Fibroblast of mammary gland (primary cell): ENCODE results near the gene LMX1A.

Experiments used
- DNase-seq: peaks from one replicate; pipeline ENCODE4 v3.0.0-alpha.2; 2010; ENCODE audit warnings: low read depth
- H3K4me3 ChIP-seq: 2 replicates; pipeline ENCODE4 v1.5.1; 2011; ENCODE audit warnings: low read depth, mild to moderate bottlenecking, low read length, moderate library complexity; ENCODE audit not compliant: control insufficient read depth
- CTCF ChIP-seq: conservative IDR thresholded peaks from 2 replicates; pipeline ENCODE4 v1.5.1; 2011; ENCODE audit warnings: low read depth, low read length, inconsistent platforms; ENCODE audit not compliant: control insufficient read depth, insufficient read depth

The LMX1A gene

DNA sequence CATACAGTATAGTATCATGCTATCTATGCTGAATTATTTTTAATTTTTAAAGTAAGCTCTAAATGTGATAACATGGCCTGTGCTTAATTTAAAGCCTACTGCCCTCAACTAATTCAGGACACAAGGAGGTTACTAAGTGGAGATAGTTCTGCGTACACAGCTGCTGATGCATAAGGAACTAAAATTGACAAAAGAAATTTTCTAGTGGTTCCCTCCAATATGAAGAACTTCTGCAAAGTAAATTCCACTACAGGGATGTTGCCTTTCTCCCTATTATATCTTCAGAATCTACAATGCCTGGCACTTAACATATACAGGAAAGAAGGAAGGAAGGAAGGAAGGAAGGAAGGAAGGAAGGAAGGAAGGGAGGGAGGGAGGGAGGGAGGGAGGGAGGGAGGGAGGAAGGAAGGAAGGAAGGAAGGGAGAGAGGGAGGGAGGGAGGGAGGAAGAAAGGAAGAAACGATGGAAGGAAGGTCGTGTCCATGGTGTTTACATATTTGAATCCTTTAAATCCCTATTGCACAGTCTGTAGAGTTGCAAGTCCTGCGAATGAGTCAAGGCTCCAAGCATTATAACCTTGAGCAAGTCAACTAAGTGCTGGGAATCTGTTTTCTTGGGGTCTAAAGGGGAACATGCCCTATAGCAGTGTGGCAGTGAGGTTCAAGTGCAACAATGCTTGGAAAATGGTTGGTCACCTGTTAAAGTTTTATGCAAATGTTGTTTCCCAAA is 171.2 kb downstream of the LMX1A start:
- no peak for DNase-seq
- H3K4me3 ChIP-seq = no peak overlapping the region
- TF ChIP-seq CTCF = no peak

DNA sequence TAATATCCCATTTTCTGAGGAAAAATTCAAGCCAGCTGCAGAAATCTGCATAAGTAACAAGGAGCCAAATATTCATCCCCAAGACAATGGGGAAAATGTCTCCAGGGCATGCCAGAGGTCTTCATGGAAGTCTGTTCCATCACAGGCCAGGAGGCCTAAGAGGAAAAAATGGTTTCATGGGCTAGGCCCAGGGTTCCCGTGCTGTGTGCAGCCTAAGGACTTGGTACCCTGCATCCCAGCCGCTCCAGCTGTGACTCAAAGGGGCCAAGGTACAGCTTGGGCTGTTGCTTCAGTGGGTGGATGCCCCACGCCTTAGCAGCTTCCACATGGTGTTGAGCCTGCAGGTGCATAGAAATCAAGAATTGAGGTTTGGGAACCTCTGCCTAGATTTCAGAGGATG is 173.5 kb downstream of the LMX1A start:
- no peak overlapping the region for H3K4me3 ChIP-seq
- TF ChIP-seq CTCF = no peak
- no peak for DNase-seq

DNA sequence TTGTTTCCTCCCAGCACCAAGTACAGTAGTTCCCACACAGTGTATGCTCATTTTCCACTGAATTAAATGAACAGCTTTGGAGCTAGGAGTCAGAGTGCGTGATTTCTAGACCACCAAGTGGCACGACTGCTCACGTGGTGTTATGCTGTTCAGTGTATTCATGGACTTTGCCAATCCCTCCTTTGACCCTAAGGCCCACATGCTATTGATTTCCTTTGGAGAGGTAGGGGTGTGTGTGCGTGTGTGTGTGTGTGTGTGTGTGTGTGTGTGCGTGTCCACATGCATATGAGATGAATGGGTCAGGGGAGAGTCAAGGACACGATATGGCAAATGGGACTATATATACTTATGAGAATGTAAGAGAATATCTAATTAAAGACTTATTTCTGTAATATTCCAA is 177.2 kb downstream of the LMX1A start:
- no peak overlapping the region for H3K4me3 ChIP-seq
- no peak for DNase-seq
- TF ChIP-seq CTCF = no peak

DNA sequence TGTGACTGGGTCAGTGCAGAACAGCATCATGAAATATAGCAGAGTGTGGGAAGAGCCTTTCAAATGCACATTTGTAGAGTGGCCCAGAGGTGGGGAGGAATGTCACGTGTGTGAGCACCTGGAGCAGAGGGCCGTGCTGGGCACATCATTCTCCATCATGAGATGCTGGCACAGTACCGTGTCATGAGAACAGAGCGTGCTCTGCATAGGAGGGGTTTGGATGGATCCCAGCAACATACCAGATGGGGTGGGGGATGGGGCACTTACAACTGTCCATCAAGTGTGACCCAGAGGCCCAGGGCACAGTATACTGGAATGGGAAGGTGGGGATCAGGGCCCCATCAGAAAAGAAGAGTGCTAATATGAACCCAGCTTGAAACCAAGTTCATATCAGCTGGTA is 182.0 kb downstream of the LMX1A start:
- no peak for DNase-seq
- no peak for TF ChIP-seq CTCF
- H3K4me3 ChIP-seq = no peak overlapping the region

DNA sequence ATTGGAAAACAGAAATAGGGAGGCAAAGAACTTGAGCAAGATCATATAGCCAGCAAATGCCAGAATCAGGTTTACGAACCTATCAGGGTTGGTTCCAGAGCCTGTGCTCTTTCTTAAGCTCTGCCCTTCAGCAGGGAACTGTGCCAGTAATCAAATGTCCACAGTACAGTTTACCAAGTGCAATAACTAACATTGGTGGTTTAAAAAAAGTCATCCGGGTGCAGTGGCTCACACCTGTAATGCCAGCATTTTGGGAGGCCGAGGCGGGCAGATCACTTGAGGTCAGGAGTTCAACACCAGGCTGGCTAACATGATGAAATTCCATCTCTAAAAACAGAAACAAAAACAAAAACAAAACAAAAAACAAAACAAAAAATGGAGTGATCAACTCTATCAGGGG is 182.7 kb downstream of the LMX1A start:
- no peak for DNase-seq
- TF ChIP-seq CTCF = no peak
- no peak overlapping the region for H3K4me3 ChIP-seq

DNA sequence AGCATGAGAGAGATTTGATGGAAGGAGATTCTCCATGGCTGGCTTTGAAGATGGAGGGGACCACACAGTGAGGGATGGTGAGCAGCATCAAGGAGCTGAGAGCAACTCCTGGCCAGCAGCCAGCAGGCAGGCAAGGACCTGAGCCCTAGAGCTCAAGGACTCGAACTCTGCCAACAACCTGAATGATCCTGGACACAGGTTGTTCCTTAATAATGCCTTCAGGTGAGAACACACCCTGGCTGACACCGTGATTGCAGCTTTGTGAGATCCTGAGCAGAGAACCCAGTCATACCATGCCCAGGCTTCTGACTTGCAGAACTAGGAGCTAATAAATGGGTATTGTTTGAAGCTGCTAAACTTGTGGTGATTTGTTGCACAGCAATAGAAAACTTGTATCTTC is 183.1 kb downstream of the LMX1A start:
- no peak for DNase-seq
- no peak for TF ChIP-seq CTCF
- H3K4me3 ChIP-seq = no peak overlapping the region

DNA sequence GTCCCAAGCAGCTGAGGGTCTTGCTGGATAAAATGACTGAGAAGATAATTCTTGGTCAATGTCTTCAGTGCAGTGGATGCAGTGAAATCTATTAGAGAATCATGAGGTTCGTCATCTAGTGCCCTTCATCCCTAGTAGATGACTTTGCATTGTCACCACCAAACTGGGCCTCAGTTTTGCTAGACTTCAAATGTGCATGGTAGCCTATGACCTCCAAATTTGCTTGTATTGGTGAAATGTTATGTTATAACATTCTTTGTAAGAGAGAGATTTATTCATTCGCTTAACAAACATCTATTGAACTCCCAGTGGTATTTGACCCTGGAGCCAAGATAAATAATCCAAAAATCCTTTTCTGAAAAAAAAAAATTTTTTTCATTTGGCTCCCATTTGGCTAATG is 183.8 kb downstream of the LMX1A start:
- DNase-seq = no peak
- H3K4me3 ChIP-seq = no peak overlapping the region
- TF ChIP-seq CTCF = no peak
